ENCODE results near the gene INPP5D. TPM values are rescaled to one million over a fixed set of nuclear protein-coding genes. Genes with fewer than 3 reads are reported as not detected.
A peak's percentile ranks its signal among the peaks of the same experiment; 100 is the strongest.
"Not testable (repeated sequence)": the region's sequence is repeated elsewhere in the genome, so short reads cannot be mapped to it uniquely, and the experiment has no call there.

Gene INPP5D
- total RNA-seq, 1 donor from 2014 or later: 2.5 TPM

DNA sequence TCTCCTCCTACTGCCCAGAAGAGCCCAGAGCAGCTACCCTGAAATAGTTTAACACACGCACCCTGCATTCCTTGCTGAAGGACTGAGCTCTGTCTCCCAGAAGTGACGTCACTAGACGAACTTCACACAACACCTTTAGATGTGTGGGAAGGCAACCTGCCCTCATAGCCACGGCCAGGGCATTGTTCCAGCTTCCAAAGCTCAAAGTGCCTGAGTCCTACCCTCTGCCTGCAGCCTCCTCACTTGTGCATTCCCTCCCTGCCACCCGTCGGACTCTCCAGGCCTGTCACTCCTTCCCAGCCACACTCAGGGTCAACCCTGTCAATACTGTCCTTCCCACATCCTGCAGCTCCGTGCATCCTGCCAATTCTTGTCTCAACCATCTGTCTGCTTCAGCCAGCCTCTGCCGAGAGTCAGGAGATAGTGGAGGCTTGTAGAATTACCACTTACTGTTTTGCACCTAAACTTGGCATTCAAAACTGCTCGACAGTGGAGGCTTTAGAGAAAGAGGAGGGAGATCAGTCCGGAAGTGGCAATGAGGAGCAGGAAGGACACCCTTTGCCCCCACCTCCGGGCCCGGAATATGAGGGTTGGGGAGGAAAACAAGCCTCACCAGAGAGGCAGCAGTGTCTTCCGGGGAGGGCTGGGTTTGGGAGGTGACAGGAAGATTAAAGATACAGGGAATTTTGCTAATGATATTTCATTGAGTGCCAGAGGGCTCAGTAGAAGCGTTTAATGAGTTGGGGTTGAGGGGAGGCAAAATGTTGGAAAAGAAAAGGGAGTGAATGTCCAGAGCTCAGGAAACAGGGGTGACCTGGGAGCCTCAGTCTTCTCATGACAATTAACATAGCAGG lies 119.1 kb downstream of the INPP5D start:
- peak; percentile 37 for DNase-seq

DNA sequence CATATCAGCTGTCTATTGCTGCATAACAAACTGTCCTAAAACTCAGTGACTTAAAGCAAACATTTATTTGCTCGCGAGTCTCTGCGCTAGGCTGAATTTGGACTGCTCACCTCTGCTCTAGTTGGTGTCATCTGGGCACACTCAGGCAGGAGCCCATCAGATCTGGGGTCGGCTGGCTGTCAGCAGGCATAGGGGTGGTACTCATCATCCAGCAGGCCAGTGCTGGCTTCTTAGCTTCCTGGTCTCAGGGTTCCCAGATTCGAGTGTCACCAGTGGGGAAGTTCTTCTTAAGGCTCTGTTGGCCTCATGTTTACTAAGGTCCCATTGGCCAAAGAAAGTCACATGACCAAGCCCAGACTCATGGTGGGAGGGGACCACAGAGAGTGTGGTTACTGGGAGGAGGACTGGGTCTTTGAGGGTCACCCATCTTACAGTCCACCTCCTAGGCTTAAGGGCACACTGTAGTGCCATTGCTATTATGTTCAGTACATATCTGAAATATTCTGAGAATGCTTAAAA lies 119.8 kb downstream of the INPP5D start:
- DNase-seq: no peak

DNA sequence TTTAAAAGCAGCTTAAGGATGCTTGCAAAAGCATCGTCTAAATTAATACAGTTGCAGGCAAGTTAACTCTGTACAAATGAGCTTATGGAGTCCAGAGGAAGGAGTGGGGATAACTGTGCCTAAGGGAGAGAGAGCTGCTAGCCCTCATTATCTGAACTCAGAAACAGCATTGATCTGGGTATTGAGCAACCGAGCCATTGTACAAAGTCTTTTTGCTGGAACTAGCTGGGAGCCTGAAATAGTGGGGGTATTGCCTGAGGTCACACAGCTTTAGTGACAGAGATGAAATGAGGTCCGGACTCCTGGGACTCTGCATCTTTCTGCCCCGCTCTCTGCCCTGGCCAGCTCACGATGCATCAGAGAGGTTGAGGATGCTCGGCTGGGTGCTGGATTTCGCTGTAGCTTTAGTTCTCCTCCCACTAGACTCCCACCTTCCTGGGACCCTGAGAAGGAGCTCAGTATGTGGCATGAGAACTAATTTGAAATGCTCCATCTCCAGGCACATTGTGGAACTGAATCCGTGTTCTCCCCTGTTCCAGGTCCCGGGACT lies 123.8 kb downstream of the INPP5D start:
- DNase-seq: no peak

DNA sequence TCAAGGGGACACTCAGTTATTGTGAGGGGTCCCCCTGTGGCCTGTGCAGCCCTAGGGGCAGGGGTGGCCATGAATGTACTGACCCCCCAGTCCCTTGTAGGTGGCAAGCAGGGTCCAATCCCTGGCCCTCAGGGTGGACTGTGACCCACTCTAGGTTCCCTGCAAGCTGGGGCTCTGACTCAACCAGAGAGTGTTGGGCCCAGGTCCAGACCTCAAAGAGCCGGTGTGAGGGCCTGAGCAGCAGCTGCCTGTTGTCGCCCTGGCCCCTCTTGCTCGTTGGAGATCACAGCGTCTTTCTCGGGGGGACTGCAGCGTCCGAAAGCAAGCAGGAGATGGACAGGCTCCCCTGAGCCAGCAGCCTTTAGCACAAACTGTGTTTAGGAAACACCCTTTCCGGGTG lies 124.5 kb downstream of the INPP5D start:
- no peak for DNase-seq

DNA sequence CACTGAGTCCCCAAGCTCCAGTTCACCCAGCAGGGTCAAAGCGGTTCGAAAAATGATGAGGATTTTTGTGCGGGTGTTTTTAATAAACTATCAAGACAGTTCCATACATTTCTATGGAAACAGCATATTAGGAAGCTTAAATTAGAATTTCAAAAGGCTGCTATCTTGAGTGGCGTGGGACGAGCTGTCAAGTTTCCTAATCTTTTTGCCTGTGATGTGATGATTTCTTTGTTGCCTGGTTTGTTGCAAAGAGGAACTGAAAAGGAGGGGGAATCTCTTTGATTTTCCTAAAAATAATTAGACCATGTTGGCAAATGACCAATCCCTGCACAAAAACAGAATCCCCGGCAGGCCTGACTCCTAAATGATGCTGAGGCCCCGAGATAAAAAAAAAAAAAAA lies 125.2 kb downstream of the INPP5D start:
- DNase-seq: no peak

DNA sequence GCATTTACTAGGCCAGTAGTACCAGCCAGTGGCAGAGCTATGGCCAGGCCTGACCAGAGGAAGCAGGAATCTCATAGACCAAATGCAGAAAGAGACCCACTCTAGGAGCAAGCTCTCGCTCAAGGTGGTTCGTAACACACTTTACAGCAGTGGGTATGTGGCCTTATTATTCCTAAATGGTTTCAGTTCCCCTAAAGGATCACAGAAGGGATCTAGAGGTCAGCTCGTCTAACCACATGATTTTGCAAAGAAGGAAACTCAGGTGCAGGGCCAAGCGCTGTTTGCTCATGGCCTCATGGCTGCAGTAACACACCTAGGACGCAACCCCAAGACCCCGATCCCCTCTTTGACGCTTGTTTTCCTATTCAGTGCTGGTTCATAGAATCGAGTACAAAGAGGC lies 125.8 kb downstream of the INPP5D start:
- DNase-seq: no peak

DNA sequence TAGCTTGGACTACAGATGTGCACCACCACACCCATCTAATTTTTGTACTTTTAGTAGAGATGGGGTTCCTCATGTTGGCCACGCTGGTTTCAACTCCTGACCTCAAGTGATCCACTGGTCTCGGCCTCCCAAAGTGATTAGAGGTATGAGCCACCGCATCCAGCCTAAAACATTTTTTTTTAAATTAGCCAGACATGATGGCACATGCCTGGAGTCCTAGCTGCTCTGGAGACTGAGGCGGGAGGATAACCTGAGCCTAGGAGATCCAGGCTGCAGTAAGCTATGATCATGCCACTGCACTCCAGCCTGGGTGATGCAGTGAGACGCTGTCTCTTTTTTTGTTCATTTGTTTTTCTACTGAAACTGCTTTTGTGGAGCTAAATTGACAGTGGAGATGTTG lies 126.7 kb downstream of the INPP5D start:
- no peak for DNase-seq

DNA sequence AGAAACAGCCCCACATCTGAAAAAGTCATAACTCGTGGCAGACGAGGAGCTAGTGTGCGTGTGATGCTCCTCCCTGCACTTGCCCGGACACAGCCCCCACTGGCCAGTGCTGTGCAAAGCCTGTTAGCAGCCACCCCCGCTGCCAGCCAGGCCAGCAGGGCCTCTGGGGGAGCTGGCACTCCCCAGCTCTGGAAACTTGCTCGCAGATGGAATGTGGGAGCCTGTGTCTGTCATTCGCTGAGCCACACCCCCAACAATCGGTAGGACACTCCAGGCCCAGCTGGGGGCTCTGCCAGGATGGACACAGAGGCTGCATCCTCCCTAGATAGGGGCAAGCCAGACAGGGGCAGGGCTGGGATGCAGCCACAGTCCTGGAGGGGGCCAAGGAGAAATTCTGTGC lies 128.9 kb downstream of the INPP5D start:
- no peak for DNase-seq

DNA sequence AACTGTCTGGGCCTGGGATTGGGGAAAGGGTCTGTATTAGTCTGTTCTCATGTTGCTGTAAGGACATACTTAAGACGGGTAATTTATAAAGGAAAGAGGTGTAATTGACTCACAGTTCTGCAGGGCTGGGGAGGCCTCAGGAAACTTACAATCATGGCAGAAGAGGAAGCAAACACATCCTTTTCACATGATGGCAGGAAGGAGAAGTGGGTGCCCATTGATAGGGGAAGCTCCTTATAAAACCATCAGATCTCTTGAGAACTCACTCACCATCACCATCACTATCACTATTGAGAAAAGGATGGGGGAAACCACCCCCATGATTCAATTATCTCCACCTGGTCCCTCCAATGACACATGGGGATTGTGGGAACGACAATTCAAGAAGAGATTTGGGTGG lies 130.9 kb downstream of the INPP5D start:
- DNase-seq: not testable (repeated sequence)

DNA sequence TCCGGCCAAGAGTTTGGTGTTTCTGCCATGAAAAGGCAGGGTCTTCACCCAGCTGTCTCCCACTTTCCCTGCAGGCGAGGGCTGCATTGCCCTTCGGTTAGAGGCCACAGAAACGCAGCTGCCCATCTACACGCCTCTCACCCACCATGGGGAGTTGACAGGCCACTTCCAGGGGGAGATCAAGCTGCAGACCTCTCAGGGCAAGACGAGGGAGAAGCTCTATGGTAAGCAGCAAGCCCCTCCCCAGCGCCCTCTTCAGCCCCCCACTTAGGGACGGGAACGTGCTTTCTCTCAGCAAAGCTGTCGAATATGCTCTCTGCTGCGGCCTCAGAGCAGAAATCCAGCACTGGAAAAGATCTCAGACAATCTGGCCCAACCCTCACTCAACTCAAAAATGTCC lies 133.6 kb downstream of the INPP5D start:
- no peak for DNase-seq

DNA sequence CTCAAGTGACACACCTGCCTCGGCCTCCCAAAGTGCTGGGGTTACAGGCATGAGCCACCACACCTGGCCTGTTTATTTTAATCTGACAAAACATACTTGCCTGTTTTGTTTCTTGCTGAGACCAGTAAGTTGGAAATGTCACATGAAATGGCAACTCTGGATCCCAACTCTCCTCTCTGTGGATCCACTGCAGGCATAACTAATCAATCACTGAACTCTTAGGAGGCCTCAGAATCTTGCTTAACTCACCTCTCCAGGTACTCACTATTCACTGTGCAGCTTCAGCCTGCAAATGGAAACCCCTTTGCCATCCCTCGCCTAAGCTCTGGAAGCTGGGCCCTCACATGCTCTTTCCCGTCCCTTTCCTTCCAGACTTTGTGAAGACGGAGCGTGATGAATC lies 134.9 kb downstream of the INPP5D start:
- DNase-seq: no peak

DNA sequence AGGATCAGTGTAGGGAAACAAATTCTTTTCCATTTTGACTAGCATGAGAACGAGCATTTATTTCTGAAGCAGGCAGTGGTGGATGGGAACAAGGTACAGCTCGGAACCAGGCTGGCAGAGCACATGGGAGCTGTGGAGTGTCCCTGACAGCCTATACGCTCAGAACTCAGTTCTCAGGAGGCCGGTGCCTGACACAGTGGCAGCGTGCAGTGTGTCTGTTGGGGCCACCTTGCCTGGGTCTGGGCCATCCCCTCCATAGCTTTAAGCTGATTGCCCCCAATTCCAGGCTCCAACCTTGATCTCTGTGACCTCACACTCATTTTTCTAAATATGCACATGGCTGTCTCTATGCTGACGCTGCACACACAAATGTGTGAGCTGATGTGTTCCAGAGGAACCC lies 136.9 kb downstream of the INPP5D start:
- DNase-seq: no peak

DNA sequence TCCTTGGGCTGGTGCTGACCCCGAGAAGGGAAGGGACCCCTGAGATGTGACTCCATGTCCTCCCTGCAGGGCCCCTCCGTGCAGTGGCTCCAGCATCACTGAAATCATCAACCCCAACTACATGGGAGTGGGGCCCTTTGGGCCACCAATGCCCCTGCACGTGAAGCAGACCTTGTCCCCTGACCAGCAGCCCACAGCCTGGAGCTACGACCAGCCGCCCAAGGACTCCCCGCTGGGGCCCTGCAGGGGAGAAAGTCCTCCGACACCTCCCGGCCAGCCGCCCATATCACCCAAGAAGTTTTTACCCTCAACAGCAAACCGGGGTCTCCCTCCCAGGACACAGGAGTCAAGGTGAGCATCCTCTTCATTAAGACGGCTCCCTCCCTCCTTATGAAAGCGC lies 137.9 kb downstream of the INPP5D start:
- no peak for DNase-seq

DNA sequence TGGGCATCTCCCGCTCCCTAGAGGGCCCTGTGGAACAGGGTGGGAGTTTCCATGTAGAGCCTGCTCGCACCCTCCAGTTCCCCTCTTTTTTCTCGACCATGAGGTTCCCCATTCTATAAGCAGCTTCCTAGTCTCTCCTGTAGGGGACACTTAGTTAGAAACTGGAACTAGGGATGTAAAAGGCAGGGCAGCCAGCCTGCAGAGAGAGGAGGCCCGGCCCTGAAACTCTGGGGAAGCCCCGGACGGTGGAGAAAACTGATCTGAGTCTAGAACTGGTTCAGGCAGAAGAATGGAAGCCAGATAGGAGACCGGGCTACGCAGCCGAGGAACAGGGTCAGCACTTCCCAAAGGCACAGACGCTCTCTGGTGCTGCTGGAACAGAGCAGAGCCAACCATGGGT lies 139.7 kb downstream of the INPP5D start:
- no peak for DNase-seq

DNA sequence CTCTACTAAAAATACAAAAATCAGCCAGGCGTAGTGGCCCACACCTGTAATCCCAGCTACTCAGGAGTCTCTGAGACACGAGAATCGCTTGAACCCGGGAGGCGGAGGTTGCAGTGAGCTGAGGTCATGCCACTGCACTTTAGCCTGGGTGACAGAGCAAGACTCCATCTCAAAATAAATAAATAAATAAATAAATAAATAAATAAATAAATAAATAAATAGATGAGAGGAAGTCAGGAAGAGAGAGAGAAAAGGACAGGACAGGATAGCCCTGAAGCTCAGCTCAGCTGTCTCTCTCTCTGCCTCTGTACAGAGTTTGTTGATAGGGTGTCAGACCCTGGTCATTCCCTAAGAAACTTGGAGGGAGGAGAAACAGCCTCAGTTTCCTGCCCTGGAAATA lies 140.6 kb downstream of the INPP5D start:
- not testable (repeated sequence) for DNase-seq

DNA sequence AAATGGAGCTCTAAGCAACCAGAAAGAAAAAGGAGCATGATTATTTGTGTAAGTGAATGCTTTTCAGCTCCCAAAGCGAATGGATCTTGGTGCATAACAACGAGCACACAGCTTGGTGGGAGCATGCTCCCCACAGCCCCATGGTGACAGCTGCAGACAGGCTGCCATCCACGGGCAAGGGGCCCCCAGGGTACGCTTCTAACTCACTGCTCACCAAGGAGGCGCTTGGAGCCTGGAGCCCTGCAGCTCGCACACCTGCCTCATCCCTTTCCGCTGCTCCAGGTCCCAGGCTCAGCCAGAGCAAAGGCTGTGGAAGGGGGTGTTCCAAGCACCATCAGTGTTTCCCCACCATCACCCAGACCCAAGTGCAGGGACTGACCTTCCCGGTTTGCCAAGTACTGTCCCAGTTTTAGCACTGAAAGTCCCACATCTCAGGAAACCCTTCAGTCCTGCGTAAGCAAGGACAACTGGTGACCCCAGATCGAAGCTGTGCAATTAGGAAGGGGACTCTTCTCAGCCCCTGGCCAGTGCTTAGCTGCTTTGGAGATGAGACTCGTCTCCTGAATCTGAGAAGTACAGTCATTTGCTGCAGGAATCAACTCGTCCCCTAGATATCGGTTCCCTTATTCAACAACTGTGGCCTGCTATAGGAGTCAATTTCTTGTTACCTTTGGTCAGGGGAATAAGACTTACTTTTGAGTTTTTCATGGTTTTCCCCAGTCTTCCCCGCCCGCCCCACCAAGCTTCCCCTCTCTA lies 141.3 kb downstream of the INPP5D start:
- DNase-seq: no peak

DNA sequence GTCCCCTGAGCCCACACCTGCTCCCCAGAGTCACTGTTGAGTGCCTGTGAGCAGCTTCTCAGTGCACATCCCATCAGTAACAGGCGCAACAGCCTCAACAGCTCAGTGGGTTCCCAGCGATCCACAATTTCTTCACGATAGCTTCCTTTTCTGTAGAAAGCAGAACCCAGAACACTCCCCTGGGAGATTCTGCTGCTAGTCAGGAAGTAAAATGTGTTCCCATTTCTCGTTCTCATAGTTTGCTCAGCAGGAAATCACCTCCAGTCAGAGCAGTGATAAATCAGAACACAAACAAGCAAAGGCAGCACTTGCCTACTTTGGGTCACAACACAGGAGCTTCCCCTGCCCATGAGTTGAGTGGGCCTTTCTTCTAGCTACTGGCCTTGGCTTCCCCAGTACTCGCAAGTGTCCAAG lies 142.4 kb downstream of the INPP5D start:
- no peak for DNase-seq

DNA sequence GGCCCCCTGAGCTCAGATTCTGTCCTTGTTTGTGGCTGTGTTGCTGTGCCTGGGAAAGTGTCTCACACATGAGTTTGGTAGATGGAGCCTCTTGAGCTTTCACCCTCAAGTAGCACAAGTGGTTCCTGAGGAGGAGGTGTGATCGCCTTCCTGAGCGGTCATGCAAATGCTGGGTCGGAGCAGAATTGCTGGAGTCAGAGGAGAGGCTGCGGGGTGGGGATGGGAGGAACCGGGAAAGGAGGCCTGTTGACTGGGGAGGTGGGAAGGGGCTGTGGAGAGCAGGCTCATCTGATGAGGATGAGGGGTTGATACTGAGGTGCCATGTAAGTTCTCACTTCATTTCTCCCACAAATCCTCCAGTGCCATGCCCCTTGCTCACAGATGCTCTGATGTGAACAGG lies 142.9 kb downstream of the INPP5D start:
- no peak for DNase-seq

DNA sequence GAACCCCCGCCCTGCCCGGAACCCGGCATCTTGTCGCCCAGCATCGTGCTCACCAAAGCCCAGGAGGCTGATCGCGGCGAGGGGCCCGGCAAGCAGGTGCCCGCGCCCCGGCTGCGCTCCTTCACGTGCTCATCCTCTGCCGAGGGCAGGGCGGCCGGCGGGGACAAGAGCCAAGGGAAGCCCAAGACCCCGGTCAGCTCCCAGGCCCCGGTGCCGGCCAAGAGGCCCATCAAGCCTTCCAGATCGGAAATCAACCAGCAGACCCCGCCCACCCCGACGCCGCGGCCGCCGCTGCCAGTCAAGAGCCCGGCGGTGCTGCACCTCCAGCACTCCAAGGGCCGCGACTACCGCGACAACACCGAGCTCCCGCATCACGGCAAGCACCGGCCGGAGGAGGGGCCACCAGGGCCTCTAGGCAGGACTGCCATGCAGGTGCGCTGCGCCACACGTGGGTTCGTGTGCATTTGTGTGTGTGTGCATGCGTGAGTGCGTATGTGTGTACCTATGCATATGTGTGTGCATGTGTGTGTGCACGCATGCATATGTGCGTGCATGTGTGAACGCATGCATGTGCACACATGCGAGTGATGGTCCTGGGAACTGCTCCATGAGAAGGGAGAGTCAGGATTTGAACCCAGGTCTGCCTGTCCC lies 144.3 kb downstream of the INPP5D start:
- no peak for DNase-seq

DNA sequence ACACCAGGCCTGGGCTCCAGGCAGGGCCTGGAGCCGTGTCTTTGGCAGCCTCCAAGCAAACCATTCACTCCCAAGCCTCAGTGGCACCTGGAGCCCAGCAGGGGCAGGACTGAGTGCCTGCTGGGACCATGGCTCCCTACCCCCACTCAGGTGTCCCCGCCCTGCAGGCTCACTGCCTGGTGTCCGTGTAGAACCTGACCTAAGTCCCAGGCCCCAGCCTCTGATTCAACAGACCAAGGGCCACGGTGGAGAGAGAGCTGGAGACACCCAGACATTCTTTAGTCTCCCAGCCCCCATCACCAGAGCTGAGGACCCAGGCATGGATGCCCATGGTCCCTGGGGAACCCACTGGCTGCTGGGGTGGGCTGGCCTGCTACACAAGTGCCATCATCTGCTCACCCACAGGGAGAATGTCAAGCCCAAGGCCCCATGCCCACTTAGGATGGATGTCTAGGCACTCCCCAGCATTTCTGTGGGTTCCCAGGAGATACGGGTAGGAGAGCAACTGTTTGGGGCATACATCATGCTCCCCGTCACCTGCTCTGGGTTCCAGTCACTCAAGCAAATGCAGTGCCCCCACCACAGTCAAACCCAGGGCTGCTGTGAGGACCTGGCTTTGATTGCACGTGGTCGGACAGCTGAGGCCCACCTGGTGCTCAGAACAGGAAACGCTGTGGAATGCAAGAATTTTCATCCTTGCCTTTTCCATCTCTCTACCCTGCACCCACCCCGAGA lies 148.4 kb downstream of the INPP5D start:
- DNase-seq: no peak

DNA sequence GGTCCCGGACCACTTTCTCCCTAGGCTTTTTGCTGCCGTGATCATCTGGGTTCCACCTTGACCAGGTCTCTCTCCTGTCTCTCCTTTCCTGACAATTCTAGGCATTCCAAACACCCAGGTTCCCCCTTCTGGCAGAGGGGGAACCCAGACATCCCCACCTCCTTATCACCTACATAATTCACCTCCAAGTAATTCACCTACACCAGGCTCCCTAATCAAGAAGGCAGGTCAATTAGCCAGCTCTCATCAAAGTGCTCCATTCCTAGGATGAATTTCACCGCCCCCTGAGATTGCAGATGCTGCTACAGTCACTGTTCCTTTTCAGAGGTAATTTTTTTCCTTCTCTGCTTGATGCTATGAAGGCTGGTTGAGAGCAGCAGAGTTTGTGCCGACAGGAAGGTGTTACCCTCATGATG lies 149.0 kb downstream of the INPP5D start:
- DNase-seq: no peak
